KOPT-K1 (cell line): ENCODE results near the gene FCGR1A.
A peak's percentile ranks its signal among the peaks of the same experiment; 100 is the strongest.
"Not testable (repeated sequence)": the region's sequence is repeated elsewhere in the genome, so short reads cannot be mapped to it uniquely, and the experiment has no call there.

Experiments used
- H3K27ac ChIP-seq: fragments of 200-600 bp; sonication (generic); 2 replicates; pipeline ENCODE4 v1.5.1; 2016; ENCODE audit warnings: antibody characterized with exemption, mild to moderate bottlenecking, low read depth, low read length; ENCODE audit not compliant: poor library complexity, severe bottlenecking
- H3K36me3 ChIP-seq: fragments of 200-600 bp; sonication (generic); 2 replicates; pipeline ENCODE4 v1.5.1; 2017; ENCODE audit warnings: antibody characterized with exemption, mild to moderate bottlenecking, low read length, moderate library complexity; ENCODE audit not compliant: insufficient read depth
- H3K9me3 ChIP-seq: fragments of 200-600 bp; sonication (generic); 2 replicates; pipeline ENCODE4 v1.5.1; 2017; ENCODE audit warnings: antibody characterized with exemption, low read length, mild to moderate bottlenecking; ENCODE audit not compliant: insufficient read depth, poor library complexity, severe bottlenecking

The FCGR1A gene

DNA sequence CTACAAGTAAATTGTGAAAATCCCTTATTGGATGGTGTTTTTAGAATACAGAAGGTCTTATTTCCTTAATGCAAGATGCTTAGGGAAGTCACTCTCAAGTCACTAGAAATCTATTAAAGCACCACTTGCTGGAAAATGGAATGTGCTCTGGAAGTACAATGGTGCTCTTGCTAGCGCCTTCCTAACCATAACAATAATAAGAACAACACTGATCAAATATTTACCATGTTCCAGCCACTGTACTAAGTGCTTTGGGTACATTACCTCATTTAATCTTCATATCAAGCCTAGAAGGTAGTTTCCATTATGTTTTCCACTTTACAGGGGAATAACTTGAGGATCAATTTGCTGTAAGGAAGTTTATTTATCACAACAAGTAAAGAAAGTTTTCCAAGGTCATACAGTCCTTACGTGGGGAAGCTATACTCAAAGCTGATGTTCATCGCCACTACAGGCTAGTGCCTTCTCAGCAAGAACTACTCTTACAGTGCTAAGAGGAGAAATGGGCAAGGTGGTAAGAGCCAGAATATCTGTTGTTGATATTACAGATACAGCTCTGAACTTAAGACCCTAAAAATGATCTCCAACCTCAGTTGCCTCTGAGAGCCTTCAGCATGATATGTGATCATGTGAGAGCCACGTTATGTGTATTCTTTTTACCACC lies 22.1 kb downstream of the FCGR1A start:
- H3K9me3 ChIP-seq, H3K27ac ChIP-seq, H3K36me3 ChIP-seq: not testable (repeated sequence)

GRCh38 chr1:149810697-149811405 lies 28.4 kb downstream of the FCGR1A start:
- H3K9me3 ChIP-seq, H3K36me3 ChIP-seq: not testable (repeated sequence)
- H3K27ac ChIP-seq = peak overlapping the region; percentile 52

DNA sequence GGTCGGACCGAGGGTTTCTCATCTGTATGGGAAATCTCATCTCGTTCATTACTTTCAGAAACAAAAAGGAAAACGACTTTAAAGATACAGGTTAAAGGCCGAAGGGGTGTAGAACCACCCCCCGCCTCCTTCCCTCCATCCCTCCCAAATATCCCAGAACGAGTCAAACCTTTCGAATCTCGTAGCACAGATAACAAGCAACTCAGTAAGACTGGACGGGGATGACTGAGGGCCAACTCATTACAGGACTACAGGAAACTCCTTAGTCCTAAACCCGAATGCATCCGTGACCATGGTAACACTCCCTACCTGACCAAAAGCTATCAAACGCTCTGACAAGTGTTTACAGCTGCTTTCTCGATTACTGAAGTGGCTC lies 29.0 kb downstream of the FCGR1A start:
- not testable (repeated sequence) for H3K36me3 ChIP-seq, H3K9me3 ChIP-seq
- H3K27ac ChIP-seq = peak overlapping the region; percentile 52

GRCh38 chr1:149811890-149812829 lies 29.7 kb downstream of the FCGR1A start:
- H3K36me3 ChIP-seq, H3K9me3 ChIP-seq: not testable (repeated sequence)
- H3K27ac ChIP-seq = peak overlapping the region; percentile 74

- H3K27ac ChIP-seq = peak overlapping the region; percentile 74
- not testable (repeated sequence) for H3K9me3 ChIP-seq, H3K36me3 ChIP-seq
These were observed 30.7 kb downstream of the FCGR1A start for GRCh38 chr1:149812893-149813801.

GRCh38 chr1:149820387-149820786 lies 37.9 kb downstream of the FCGR1A start:
- H3K9me3 ChIP-seq, H3K36me3 ChIP-seq: not testable (repeated sequence)
- peak overlapping the region; percentile 45 for H3K27ac ChIP-seq

DNA sequence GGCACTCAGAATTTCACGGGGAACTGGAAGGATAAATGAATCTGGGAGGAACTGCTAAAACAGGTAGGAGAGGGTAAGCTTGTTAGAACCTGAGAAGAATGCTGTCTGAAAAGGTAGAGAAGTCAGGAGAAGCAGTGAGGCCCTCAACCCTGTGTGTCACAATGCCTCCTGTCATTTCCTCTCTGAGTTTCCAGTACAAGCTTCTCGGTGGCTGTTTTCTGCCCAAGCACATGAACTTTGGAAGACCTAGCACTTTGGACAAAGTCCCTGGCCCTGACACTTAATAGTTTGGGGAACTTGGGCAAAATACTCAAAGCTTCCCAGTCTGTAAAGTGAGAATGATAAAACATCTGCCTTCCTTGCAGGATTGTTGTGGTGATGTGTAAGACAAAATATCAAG lies 44.1 kb downstream of the FCGR1A start:
- H3K9me3 ChIP-seq, H3K36me3 ChIP-seq, H3K27ac ChIP-seq: not testable (repeated sequence)

- H3K36me3 ChIP-seq, H3K27ac ChIP-seq, H3K9me3 ChIP-seq: not testable (repeated sequence)
These were observed 49.3 kb downstream of the FCGR1A start for GRCh38 chr1:149831764-149832315.

GRCh38 chr1:149832316-149833126 lies 50.0 kb downstream of the FCGR1A start:
- not testable (repeated sequence) for H3K27ac ChIP-seq, H3K9me3 ChIP-seq, H3K36me3 ChIP-seq

GRCh38 chr1:149833144-149833543 lies 50.6 kb downstream of the FCGR1A start:
- not testable (repeated sequence) for H3K9me3 ChIP-seq, H3K27ac ChIP-seq, H3K36me3 ChIP-seq

- not testable (repeated sequence) for H3K27ac ChIP-seq, H3K36me3 ChIP-seq, H3K9me3 ChIP-seq
These were observed 58.7 kb downstream of the FCGR1A start for GRCh38 chr1:149841149-149841548.
